MM.1S (cell line): Measurements from ENCODE around the gene INSC.

Experiments
- DNase-seq: peaks from one replicate; pipeline ENCODE4 v3.0.0-alpha.2; 2015
- H2AFZ ChIP-seq: fragments of 300-600 bp; sonication (generic); 2 replicates; pipeline ENCODE4 v1.6.0; 2016; ENCODE audit warnings: antibody characterized with exemption, low read length
- H3F3A ChIP-seq: fragments of 300-600 bp; sonication (generic); 2 replicates; pipeline ENCODE4 v1.6.1; 2016; ENCODE audit warnings: mild to moderate bottlenecking, antibody characterized with exemption, low read length, moderate library complexity, mixed read lengths; ENCODE audit not compliant: insufficient read depth
- H3K27ac ChIP-seq: fragments of 300-600 bp; sonication (generic); 2 replicates; pipeline ENCODE4 v1.5.1; 2016; ENCODE audit warnings: mild to moderate bottlenecking, low read length
- H3K27me3 ChIP-seq: fragments of 300-600 bp; sonication (generic); replicated peaks from 2 replicates; pipeline ENCODE4 v1.6.0; 2016; ENCODE audit warnings: low read length; ENCODE audit not compliant: insufficient read depth
- H3K36me3 ChIP-seq: fragments of 300-600 bp; sonication (generic); replicated peaks from 2 replicates; pipeline ENCODE4 v1.6.1; 2016; ENCODE audit warnings: mild to moderate bottlenecking, low read length, mixed read lengths; ENCODE audit not compliant: insufficient read depth
- H3K4me1 ChIP-seq: fragments of 300-600 bp; sonication (generic); 2 replicates; pipeline ENCODE4 v1.6.1; 2016; ENCODE audit warnings: low read length, mixed read lengths
- H3K4me2 ChIP-seq: fragments of 300-600 bp; sonication (generic); 2 replicates; pipeline ENCODE4 v1.6.0; 2016; ENCODE audit warnings: low read depth, low read length
- H3K4me3 ChIP-seq: fragments of 300-600 bp; sonication (generic); 2 replicates; pipeline ENCODE4 v1.5.1; 2016; ENCODE audit warnings: low read length, mixed read lengths
- H3K79me2 ChIP-seq: fragments of 300-600 bp; sonication (generic); 2 replicates; pipeline ENCODE4 v1.6.1; 2016; ENCODE audit warnings: mixed run types, low read length, mixed read lengths
- H3K9ac ChIP-seq: fragments of 300-600 bp; sonication (generic); 2 replicates; pipeline ENCODE4 v1.6.1; 2016; ENCODE audit warnings: low read length, mixed read lengths
- H3K9me2 ChIP-seq: fragments of 300-600 bp; sonication (generic); replicated peaks from 2 replicates; pipeline ENCODE4 v1.6.1; 2016; ENCODE audit warnings: mild to moderate bottlenecking, low read length, mixed read lengths; ENCODE audit not compliant: insufficient read depth
- H3K9me3 ChIP-seq: fragments of 300-600 bp; sonication (generic); replicated peaks from 2 replicates; pipeline ENCODE4 v1.6.1; 2016; ENCODE audit warnings: mild to moderate bottlenecking, low read length, mixed read lengths; ENCODE audit not compliant: insufficient read depth
- H4K20me1 ChIP-seq: fragments of 300-600 bp; sonication (generic); 2 replicates; pipeline ENCODE4 v1.6.1; 2016; ENCODE audit warnings: mild to moderate bottlenecking, low read length, moderate library complexity, mixed read lengths; ENCODE audit not compliant: insufficient read depth
- EZH2 ChIP-seq: fragments of 300-600 bp; sonication (generic); optimal IDR thresholded peaks from 2 replicates; pipeline ENCODE3; 2017; ENCODE audit warnings: low read depth, mild to moderate bottlenecking, antibody characterized with exemption, low read length, mixed read lengths
- EZH2phosphoT487 ChIP-seq: fragments of 300-600 bp; sonication (generic); IDR thresholded peaks from 2 replicates; pipeline ENCODE4 v1.6.1; 2018; ENCODE audit warnings: antibody characterized with exemption, low read length
- TF ChIP-seq, protein P1 (sequence below): fragments of 300-600 bp; sonication (generic); IDR thresholded peaks from 2 replicates; pipeline ENCODE4 v1.5.1; 2016; ENCODE audit warnings: antibody characterized with exemption, low read length, mixed read lengths

INSC gene

DNA sequence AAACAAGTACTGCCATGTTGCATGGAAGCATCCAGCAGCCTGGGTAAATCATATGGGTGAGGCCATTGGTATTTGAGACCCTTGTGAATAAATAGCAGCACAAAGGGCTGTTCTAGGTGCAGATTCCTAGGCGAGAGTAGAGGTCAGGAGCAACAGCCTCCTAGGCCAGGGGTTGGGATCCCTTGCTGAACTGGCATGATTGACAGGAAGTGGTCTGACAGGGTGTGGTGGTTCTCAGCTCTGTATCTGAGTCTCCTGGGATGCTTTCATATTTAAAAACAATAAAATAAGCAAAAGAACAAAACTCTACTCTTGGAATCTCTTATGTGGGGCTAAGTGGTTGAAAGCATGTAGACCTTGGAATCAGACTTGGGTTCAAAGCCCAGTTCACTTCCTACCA is 35.8 kb downstream of the INSC start:
- Histone ChIP-seq H3K27ac (no peak overlapping the region), H3K4me3 (no peak overlapping the region), H3K36me3 (no peaks in the 10 kb centered on the region), H4K20me1 (no peaks in the 10 kb centered on the region), H3F3A (no peaks in the 10 kb centered on the region), H3K4me1 (no peaks in the 10 kb centered on the region), H3K9me3 (no peaks in the 10 kb centered on the region), H3K9me2 (no peaks in the 10 kb centered on the region), H2AFZ (no peak overlapping the region), H3K79me2 (no peaks in the 10 kb centered on the region), H3K4me2 (no peak overlapping the region), H3K9ac (no peak overlapping the region), H3K27me3 (no peaks in the 10 kb centered on the region)
- no peak for DNase-seq
- TF ChIP-seq EZH2 (no peak), EZH2phosphoT487 (no peak)
- TF ChIP-seq, protein P1, sequence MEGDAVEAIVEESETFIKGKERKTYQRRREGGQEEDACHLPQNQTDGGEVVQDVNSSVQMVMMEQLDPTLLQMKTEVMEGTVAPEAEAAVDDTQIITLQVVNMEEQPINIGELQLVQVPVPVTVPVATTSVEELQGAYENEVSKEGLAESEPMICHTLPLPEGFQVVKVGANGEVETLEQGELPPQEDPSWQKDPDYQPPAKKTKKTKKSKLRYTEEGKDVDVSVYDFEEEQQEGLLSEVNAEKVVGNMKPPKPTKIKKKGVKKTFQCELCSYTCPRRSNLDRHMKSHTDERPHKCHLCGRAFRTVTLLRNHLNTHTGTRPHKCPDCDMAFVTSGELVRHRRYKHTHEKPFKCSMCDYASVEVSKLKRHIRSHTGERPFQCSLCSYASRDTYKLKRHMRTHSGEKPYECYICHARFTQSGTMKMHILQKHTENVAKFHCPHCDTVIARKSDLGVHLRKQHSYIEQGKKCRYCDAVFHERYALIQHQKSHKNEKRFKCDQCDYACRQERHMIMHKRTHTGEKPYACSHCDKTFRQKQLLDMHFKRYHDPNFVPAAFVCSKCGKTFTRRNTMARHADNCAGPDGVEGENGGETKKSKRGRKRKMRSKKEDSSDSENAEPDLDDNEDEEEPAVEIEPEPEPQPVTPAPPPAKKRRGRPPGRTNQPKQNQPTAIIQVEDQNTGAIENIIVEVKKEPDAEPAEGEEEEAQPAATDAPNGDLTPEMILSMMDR: no peak

DNA sequence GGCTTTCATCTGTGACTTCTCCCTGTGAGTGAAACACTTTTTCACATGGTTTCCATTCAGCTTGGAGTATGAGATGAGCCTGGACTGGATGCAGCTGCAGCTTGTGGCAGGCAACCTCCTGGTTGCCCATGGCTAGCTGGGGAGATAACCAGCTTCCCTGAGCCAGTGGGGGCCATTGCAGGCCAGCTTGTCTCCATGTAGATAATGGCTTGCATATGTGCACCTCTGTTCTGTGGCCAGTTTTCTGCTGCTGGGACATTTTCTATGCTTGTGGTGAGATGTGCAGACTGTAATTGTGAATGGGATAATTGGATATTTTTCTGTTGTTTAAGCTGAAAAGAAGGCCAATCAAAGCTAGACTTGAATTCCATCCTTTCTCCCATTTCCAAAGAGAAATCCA is 38.5 kb downstream of the INSC start:
- Histone ChIP-seq H3K36me3 (no peaks in the 10 kb centered on the region), H3K4me2 (no peak overlapping the region), H3K27me3 (no peaks in the 10 kb centered on the region), H3K9me3 (no peaks in the 10 kb centered on the region), H3K4me3 (no peak overlapping the region), H3K27ac (no peak overlapping the region), H2AFZ (no peak overlapping the region), H3K9me2 (no peaks in the 10 kb centered on the region), H4K20me1 (no peaks in the 10 kb centered on the region), H3F3A (no peaks in the 10 kb centered on the region), H3K79me2 (no peaks in the 10 kb centered on the region), H3K4me1 (no peaks in the 10 kb centered on the region), H3K9ac (no peak overlapping the region)
- TF ChIP-seq EZH2phosphoT487 (no peak), EZH2 (no peak)
- TF ChIP-seq, protein P1: no peak
- no peak for DNase-seq

DNA sequence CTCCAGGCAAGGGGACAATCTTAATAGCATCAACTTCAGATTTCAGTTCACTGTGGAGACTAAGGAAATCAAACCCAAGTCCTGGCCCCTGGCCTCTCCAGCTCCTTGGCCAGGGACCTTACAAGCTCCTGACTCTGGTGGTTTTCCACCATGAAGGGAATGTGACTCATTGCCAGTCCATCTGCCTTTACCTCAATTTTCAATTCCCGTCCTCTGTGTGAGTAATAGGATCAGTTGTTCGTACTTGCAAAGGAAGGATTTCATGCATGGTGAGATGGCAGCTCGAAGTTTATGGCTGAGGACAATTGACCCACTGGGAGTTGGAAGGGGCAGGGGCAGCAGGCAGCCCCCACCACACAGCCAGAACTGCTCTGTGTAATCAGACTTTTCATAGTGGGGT is 42.5 kb downstream of the INSC start:
- Histone ChIP-seq H4K20me1 (no peaks in the 10 kb centered on the region), H3K4me2 (no peak overlapping the region), H3K9me3 (no peaks in the 10 kb centered on the region), H3K36me3 (no peaks in the 10 kb centered on the region), H3K9ac (no peak overlapping the region), H3K9me2 (no peaks in the 10 kb centered on the region), H3K4me3 (no peak overlapping the region), H3K4me1 (0 out of 2 replicates have a peak, but pooled peaks cover 6% of the 10 kb centered on the region), H3K79me2 (no peaks in the 10 kb centered on the region), H3K27me3 (no peaks in the 10 kb centered on the region), H2AFZ (no peak overlapping the region), H3F3A (no peaks in the 10 kb centered on the region), H3K27ac (no peak overlapping the region)
- DNase-seq: no peak
- no peak for TF ChIP-seq EZH2
- TF ChIP-seq, protein P1: no peak
- no peak for TF ChIP-seq EZH2phosphoT487
